Stimulated activated naive B cell treated with anti-CD40 and anti-IgM and Interleukin-4, amounts not matched to agents 10 μg/mL and 1 μg/mL and 100 μg/mL, for 72 hours (primary cell): ENCODE measurements around the gene TSPAN14.
"Not testable (repeated sequence)": the region's sequence is repeated elsewhere in the genome, so short reads cannot be mapped to it uniquely, and the experiment has no call there.

Experiments used
- ATAC-seq, 2 donors: fragments of 150-1000 bp; cut with Tn5 transposase; replicated peaks; 2 replicates each; pipeline ENCODE4 v1.10.0; 2021; ENCODE audit warnings: moderate library complexity in 1 of 2
- DNase-seq: peaks from one replicate; pipeline ENCODE4 v3.0.0; 2021
- H3K27ac Mint-ChIP-seq: one replicate; pipeline ENCODE4 v1.8.0; 2022; ENCODE audit warnings: mild to moderate bottlenecking, mixed read lengths
- H3K27me3 Mint-ChIP-seq, 2 donors: one replicate each; pipeline ENCODE4 v1.8.0; 2022; ENCODE audit warnings: mixed read lengths in 2 of 2
- H3K36me3 Mint-ChIP-seq, 2 donors: one replicate each; pipeline ENCODE4 v1.8.0; 2022; ENCODE audit warnings: mixed read lengths in 2 of 2, mild to moderate bottlenecking in 1 of 2
- H3K4me1 Mint-ChIP-seq, 2 donors: one replicate each; pipeline ENCODE4 v1.8.0; 2022; ENCODE audit warnings: mixed read lengths in 2 of 2, mild to moderate bottlenecking in 1 of 2
- H3K4me3 Mint-ChIP-seq, 2 donors: one replicate each; pipeline ENCODE4 v1.8.0; 2022; ENCODE audit warnings: mild to moderate bottlenecking in 2 of 2, mixed read lengths in 2 of 2, moderate library complexity in 1 of 2
- H3K9me3 Mint-ChIP-seq, 2 donors: one replicate each; pipeline ENCODE4 v1.8.0; 2022; ENCODE audit warnings: mixed read lengths in 2 of 2, mild to moderate bottlenecking in 1 of 2

The TSPAN14 gene

DNA sequence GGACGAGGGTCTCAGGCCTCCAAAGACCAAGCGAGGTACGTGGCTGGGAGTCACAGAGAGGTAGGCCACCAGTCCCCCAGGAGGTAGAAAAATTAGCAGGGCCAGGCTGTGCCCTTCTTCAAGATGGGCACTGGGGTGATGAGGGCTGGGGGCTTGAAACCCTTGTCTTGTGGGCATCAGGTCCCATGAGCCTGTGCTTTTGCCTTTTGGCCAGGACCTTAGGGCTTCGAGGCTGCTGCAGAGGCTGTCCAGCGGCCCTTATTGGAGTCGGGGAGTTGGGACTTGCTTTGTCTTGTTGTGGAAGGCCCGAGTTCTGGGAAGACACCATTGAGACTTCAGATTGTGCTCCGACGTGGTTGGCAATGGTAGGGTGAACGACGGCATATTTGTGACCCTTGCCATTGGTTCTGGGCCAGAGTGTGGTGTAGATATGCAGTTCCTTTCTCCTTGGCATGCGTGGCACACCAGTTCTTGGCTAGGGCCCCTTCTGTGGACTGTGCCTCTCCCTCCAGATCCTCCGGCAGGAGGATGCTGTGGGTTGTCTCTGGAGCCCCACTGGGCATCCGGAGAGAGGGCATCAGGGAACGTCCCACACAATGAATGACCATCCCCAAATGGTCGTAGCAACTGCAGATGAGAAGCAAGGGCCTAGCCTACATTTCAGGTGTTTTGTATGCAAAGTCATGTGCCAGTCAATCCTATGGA is 84.5 kb downstream of the TSPAN14 start:
- Mint-ChIP-seq H3K27ac (no peak overlapping the region), H3K27me3 (no peaks in the 10 kb centered on the region), H3K4me3 (no peak overlapping the region), H3K9me3 (no peaks in the 10 kb centered on the region), H3K36me3 (peaks cover 0 to 3% of the 10 kb centered on the region in 2 donors), H3K4me1 (peaks cover 41 to 64% of the 10 kb centered on the region in 2 donors)
- no peak for DNase-seq
- no peak for ATAC-seq

DNA sequence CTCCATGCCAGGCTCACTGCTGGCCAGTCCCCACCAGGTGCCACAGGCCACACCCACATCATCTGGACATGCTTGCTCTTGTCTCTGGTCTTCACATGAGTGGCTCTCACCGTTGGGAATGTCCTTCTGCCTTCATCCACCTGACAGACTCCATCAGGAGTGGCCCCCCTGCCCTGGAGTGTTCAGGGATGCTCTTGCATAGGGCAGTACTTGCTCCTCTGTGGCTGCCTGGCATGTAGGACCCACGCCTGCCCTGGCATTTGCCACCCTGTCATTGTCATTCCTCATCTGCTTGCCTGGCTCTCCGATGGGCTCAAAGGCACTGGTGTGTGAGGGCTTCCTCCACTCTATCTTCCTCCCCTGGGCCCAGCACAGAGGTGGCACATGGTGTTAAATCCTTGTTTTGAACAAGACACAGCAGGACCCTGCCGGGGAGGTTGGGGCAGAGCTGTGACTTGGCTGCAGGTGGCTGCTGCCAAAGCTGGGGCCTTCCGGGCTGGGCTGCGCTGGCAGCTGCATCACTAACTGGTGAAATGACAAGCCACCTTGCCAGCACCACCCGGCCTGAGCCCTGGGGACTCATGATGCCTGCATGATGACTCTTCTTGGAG is 85.4 kb downstream of the TSPAN14 start:
- Mint-ChIP-seq H3K9me3 (no peaks in the 10 kb centered on the region), H3K4me3 (peak overlapping the region in 1 of 2 donors; percentile 27), H3K4me1 (peaks cover 41 to 64% of the 10 kb centered on the region in 2 donors), H3K27me3 (no peaks in the 10 kb centered on the region), H3K27ac (peak overlapping the region; percentile 32), H3K36me3 (peaks cover 0 to 3% of the 10 kb centered on the region in 2 donors)
- DNase-seq (peak; percentile 58), ATAC-seq (peak; percentile 61 to 66)

DNA sequence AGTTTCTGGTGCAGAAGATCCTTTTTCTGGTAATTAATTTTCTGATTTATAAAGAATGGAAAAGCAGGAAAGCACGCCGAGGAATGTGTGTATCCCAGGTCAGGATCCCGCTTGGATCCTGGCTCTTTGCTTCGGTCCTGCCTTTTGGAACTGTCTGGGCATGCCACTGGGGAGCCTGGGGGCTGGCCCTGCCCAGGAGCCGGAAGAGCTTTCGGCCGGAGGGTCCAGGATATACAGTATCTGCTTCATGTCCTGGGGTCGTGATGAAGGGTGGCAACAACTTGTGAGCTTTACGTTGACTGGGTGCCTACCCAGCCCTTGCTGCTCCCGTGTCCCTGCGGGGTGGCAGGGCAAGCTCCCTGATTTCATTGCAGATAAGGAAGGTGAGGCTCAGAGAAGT is 86.0 kb downstream of the TSPAN14 start:
- DNase-seq (no peak), ATAC-seq (no peak)
- Mint-ChIP-seq H3K27me3 (no peaks in the 10 kb centered on the region), H3K4me1 (peaks cover 41 to 64% of the 10 kb centered on the region in 2 donors), H3K9me3 (no peaks in the 10 kb centered on the region), H3K4me3 (no peak overlapping the region), H3K27ac (peak overlapping the region; percentile 95), H3K36me3 (peaks cover 0 to 3% of the 10 kb centered on the region in 2 donors)

GRCh38 chr10:80540618-80540980 is 86.5 kb downstream of the TSPAN14 start:
- no peaks in the 10 kb centered on the region for H3K9me3 Mint-ChIP-seq
- peak overlapping the region; percentile 10 to 60 for H3K4me3 Mint-ChIP-seq
- peak overlapping the region; percentile 95 for H3K27ac Mint-ChIP-seq
- H3K27me3 Mint-ChIP-seq: no peaks in the 10 kb centered on the region
- peaks cover 39 to 60% of the 10 kb centered on the region in 2 donors for H3K4me1 Mint-ChIP-seq
- no peak for ATAC-seq
- no peaks in the 10 kb centered on the region for H3K36me3 Mint-ChIP-seq
- no peak for DNase-seq

DNA sequence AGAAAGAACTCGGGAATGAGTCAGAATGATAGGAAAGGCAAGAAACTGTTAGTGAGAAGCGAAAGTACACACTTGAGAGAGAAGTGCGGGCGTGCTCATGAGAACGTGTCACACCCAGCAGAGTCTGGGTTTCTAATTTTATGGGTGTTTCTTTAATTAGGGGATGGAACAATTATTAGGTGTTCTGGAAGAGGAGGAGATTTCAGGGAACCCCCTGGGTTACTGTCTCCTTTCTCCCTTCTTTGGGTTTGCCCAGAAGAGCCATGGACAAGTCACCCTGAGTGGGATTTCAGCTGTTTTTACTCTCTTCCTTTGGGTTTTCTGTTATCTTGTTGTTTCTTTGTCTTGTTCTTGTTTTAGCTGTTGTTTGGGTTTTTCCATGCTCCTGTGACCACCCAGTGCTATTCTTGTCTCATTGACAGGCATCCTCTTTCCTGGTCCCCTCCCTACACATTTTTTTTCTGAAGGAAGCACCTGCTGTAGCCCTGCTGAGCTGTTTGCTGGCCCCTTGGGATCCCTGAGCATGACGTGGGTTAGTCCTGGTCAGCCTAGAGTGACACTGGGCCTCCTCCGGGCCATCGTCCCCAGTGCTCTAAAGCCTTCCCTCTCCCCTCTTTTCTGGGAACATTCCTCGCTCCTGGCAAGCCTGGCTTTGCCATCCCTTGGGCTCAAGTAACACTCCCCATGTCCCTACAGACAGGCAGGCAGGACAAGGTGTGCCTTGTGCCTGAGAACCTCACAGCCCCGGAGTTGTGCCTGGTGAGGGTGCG is 87.1 kb downstream of the TSPAN14 start:
- Mint-ChIP-seq H3K4me1 (peaks cover 37 to 55% of the 10 kb centered on the region in 2 donors), H3K9me3 (no peaks in the 10 kb centered on the region), H3K27ac (peak overlapping the region; percentile 95), H3K36me3 (no peaks in the 10 kb centered on the region), H3K27me3 (no peaks in the 10 kb centered on the region), H3K4me3 (peak overlapping the region; percentile 60 to 74)
- ATAC-seq (peak; percentile 68 to 69), DNase-seq (peak; percentile 46)

DNA sequence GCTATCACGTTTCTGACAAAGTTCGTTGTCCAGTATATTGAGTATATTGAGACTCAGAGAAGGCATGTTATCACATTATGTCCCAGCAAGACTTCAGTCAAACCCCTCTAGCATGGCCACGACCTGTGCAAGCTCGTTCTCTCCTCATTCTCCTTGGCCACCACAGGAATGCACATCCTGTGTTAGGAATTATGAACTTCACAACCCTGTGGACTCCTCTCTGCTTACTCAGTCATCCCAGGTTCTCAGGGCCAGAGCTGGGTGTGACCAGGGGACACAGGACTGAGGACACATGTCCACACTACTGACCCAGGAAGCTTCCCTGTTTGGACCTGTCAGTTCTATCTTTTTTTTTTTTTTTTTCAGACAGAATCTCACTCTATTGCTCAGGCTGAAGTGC is 87.9 kb downstream of the TSPAN14 start:
- DNase-seq (no peak), ATAC-seq (no peak)

DNA sequence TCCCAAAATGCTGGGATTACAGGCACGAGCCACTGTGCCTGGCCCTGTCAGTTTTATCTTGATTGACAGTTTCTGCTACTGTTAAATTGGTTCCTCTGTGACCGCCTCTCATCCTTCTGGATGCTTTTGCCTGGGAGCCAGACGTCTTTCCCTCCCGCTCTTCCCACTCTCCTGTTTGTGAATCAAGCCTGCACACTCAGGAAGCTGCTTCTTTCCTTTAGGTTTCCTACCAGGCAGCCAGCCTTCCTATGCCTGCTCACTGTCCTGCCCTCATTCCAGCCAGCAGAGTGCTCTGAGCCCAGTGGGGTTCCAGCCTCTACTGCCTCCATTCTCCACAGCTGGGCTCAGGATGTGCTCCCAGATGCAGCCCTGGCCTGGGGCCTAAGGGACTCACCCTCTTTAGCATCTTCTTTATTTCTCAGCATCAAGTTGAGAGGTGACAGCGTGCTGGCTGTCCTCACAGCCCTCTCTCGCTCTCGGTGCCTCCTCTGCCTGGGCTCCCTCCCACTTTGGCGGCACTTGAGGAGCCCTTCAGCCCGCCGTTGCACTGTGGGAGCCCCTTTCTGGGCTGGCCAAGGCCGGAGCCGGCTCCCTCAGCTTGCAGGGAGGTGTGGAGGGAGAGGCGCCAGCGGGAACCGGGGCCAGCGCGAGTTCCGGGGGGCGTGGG is 88.7 kb downstream of the TSPAN14 start:
- H3K27me3 Mint-ChIP-seq: no peaks in the 10 kb centered on the region
- no peak for ATAC-seq
- H3K27ac Mint-ChIP-seq: peak overlapping the region; percentile 56
- no peak for DNase-seq
- H3K4me3 Mint-ChIP-seq: no peak overlapping the region
- no peaks in the 10 kb centered on the region for H3K36me3 Mint-ChIP-seq
- peaks cover 35 to 45% of the 10 kb centered on the region in 2 donors for H3K4me1 Mint-ChIP-seq
- H3K9me3 Mint-ChIP-seq: no peaks in the 10 kb centered on the region

More for the DNA sequence above, 87.9 kb downstream of the TSPAN14 start:
- Mint-ChIP-seq H3K9me3 (no peaks in the 10 kb centered on the region), H3K27me3 (no peaks in the 10 kb centered on the region), H3K36me3 (no peaks in the 10 kb centered on the region), H3K27ac (peak overlapping the region; percentile 76), H3K4me3 (no peak overlapping the region), H3K4me1 (peaks cover 35 to 47% of the 10 kb centered on the region in 2 donors)

DNA sequence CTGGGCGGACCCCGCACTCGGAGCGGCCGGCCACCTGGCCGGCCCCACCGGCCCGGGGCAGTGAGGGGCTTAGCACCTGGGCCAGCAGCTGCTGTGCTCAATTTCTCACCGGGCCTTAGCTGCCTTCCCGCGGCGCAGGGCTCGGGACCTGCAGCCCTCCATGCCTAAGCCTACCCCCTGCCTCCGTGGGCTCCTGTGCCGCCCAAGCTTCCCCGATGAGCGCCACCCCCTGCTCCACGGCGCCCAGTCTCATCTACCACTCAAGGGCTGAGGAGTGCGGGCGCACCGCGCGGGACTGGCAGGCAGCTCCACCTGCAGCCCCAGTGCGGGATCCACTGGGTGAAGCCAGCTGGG is 89.2 kb downstream of the TSPAN14 start:
- not testable (repeated sequence) for H3K9me3 Mint-ChIP-seq, H3K36me3 Mint-ChIP-seq, H3K27ac Mint-ChIP-seq, ATAC-seq, H3K27me3 Mint-ChIP-seq, H3K4me3 Mint-ChIP-seq, DNase-seq
- H3K4me1 Mint-ChIP-seq: peaks cover 31 to 40% of the 10 kb centered on the region in 2 donors

GRCh38 chr10:80544316-80544953 is 90.3 kb downstream of the TSPAN14 start:
- ATAC-seq: no peak
- Mint-ChIP-seq H3K9me3 (no peaks in the 10 kb centered on the region), H3K27ac (no peak overlapping the region), H3K27me3 (no peaks in the 10 kb centered on the region), H3K4me3 (no peak overlapping the region), H3K4me1 (peaks cover 27 to 35% of the 10 kb centered on the region in 2 donors), H3K36me3 (no peaks in the 10 kb centered on the region)
- no peak for DNase-seq

DNA sequence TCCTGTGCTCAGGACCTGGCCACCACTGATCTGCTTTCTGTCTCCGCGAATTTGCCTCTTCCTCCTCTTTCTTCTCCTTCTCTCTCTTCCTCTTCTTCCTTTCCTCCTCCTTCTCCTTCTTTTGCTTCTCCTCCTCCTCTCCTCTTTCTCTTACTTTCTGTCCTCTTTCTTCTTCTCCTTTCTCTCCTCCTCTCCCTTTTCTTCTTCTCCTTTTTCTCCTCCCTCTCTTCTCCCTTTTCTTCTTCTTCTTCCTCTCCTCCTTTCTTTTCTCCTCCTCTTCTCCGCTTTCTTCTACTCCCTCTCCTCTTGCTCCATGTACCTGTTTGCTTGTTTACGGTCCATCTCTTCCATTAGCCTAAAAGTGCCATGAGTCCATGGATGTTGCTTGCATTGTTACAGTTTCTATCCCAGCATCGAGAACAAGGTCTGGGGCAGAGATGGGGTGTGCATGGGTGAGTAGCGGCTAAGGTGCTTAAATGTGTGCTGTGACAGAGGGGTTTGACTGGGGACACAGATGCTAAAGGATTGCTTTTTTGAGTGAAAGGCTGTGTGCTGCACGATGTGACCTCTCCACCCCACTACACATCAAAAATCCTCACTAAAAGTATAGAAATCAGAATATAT is 91.3 kb downstream of the TSPAN14 start:
- H3K9me3 Mint-ChIP-seq: no peaks in the 10 kb centered on the region
- H3K4me3 Mint-ChIP-seq: no peak overlapping the region
- no peak overlapping the region for H3K27ac Mint-ChIP-seq
- no peak for DNase-seq
- no peak for ATAC-seq
- no peaks in the 10 kb centered on the region for H3K36me3 Mint-ChIP-seq
- H3K27me3 Mint-ChIP-seq: no peaks in the 10 kb centered on the region
- peaks cover 21 to 26% of the 10 kb centered on the region in 2 donors for H3K4me1 Mint-ChIP-seq

GRCh38 chr10:80552151-80552646 is 98.1 kb downstream of the TSPAN14 start:
- ATAC-seq: no peak
- no peak overlapping the region for H3K27ac Mint-ChIP-seq
- peaks cover 2 to 5% of the 10 kb centered on the region in 2 donors for H3K4me1 Mint-ChIP-seq
- H3K9me3 Mint-ChIP-seq: no peaks in the 10 kb centered on the region
- peaks cover 4 to 5% of the 10 kb centered on the region in 2 donors for H3K27me3 Mint-ChIP-seq
- H3K4me3 Mint-ChIP-seq: no peak overlapping the region
- no peak for DNase-seq
- H3K36me3 Mint-ChIP-seq: no peaks in the 10 kb centered on the region

DNA sequence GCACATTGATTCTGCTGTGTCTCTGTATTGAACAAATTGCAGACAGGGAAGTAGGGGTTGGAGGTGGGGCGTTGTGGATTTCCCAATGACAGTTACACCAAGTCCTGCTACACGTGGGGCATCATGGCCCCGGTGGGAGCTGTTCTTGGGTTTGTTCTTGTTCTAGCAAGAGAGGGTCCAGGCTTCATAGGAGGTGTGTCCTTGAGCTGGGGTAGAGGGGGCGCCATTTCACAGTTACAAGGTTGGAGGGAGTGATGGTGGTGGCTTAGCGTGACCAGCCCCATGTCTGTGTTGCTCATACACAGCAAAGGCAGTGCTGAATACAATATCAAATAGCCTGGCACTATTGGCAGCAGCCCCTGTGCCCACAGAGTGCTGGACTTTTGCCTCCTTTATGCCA is 99.3 kb downstream of the TSPAN14 start:
- H3K36me3 Mint-ChIP-seq: no peaks in the 10 kb centered on the region
- no peak overlapping the region for H3K27ac Mint-ChIP-seq
- peaks cover 4 to 5% of the 10 kb centered on the region in 2 donors for H3K27me3 Mint-ChIP-seq
- H3K4me1 Mint-ChIP-seq: peaks cover 2 to 5% of the 10 kb centered on the region in 2 donors
- no peaks in the 10 kb centered on the region for H3K9me3 Mint-ChIP-seq
- H3K4me3 Mint-ChIP-seq: no peak overlapping the region
- DNase-seq (no peak), ATAC-seq (no peak)

DNA sequence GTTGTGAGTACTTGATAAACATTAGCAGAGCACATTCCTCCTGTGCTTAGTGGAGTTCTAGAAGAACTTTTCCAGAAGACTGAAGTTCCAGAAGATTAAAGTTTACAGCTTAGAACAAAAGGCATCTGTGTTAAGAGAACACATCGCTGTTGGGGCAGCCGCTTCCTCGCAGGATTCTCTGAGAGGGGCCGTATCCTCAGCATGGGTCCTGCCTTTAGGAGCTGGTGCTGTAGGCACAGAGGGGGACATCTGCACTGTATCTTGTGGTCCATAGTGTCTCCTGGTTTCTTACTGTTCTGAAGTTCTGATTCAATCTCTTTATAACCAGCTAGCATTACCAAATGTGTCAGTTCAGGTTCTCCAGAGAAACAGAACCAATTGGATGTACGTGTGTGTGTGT is 99.9 kb downstream of the TSPAN14 start:
- Mint-ChIP-seq H3K4me3 (no peak overlapping the region), H3K9me3 (no peaks in the 10 kb centered on the region), H3K27ac (no peak overlapping the region), H3K27me3 (peaks cover 4 to 5% of the 10 kb centered on the region in 2 donors), H3K36me3 (no peaks in the 10 kb centered on the region), H3K4me1 (peaks cover 2 to 5% of the 10 kb centered on the region in 2 donors)
- no peak for ATAC-seq
- no peak for DNase-seq
